GM23338 (cell line): ENCODE data around the gene MAN1B1.

ENCODE experiments used
- CREB1 ChIP-seq: fragments of 250-450 bp; sonication (Bioruptor Pico); IDR thresholded peaks from 2 replicates; pipeline ENCODE4 v1.5.0; 2020; ENCODE audit warnings: low read depth, mild to moderate bottlenecking, moderate library complexity
- EZH2 ChIP-seq: fragments of 200-600 bp; sonication (generic); IDR thresholded peaks from one replicate; pipeline ENCODE4 v1.8.0; 2017; ENCODE audit warnings: antibody characterized with exemption, mild to moderate bottlenecking, low read depth; ENCODE audit not compliant: unreplicated experiment
- EZH2phosphoT487 ChIP-seq: fragments of 200-600 bp; sonication (generic); IDR thresholded peaks from one replicate; pipeline ENCODE4 v1.8.1; 2018; ENCODE audit warnings: antibody characterized with exemption; ENCODE audit not compliant: unreplicated experiment
- JUNB ChIP-seq: IDR thresholded peaks from one replicate; pipeline ENCODE4 v1.6.1; 2016; ENCODE audit warnings: antibody characterized with exemption; ENCODE audit not compliant: unreplicated experiment
- NANOG ChIP-seq: IDR thresholded peaks from 2 replicates; pipeline ENCODE4 v1.6.1; 2016; ENCODE audit warnings: antibody characterized with exemption, borderline replicate concordance
- POLR2AphosphoS5 ChIP-seq: IDR thresholded peaks from 2 replicates; pipeline ENCODE4 v1.6.1; 2016; ENCODE audit warnings: antibody characterized with exemption, low read depth
- TF ChIP-seq, protein P1 (sequence below), 2 experiments: fragments of 200-600 bp in 1 of 2; sonication (generic) in 1 of 2; conservative IDR thresholded peaks; 2 replicates each; pipeline versions ENCODE4 v1.5.1 to v1.6.1; 2016 to 2017; ENCODE audit warnings: antibody characterized with exemption in 2 of 2, low read depth in 2 of 2, mild to moderate bottlenecking in 2 of 2, moderate library complexity in 1 of 2
- TF ChIP-seq, protein P2 (sequence below): IDR thresholded peaks from one replicate; pipeline ENCODE4 v1.6.1; 2018; ENCODE audit warnings: antibody characterized with exemption; ENCODE audit not compliant: unreplicated experiment
- TF ChIP-seq, protein P3 (sequence below): IDR thresholded peaks from 2 replicates; pipeline ENCODE4 v1.6.1; 2016; ENCODE audit warnings: antibody characterized with exemption

DNA sequence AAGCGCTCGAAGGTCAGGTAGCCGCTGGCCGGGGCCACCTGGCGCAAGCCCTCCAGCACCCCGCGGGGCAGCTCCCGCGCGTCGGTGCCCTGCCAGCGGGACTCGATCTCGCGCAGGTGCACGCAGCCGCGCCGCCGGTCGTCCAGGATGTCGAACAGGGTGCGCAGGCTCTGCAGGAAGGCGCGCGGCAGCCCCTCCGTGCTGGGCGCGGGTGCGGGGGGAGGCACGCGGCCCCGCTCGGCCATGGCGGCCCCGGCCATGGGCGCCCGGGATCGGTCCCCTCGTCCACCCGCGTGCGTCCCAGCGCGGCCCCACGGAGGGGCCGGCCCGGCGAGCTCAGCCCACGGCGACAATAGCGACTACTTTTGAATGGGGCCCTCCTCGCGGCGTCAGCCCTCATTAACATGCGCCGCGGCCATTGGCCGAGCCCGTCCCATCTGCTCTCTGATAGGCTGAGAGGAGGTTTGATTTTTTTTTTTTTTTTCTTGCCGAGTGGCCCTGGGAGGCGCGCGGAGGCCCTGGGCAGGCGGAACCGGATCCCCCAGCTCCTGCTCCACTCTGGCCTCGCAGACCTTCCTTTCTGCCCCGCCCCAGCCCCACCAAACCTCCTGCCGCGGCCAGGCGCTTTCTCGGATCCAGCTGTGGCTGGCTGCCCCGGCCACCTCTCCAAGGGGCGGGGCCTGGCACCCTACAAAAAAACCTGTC lies 16.4 kb upstream of the MAN1B1 start, which contains the start of gene SAPCD2:
- TF ChIP-seq POLR2AphosphoS5 (peak; percentile 67), NANOG (no peak), EZH2 (no peak), EZH2phosphoT487 (no peak), CREB1 (no peak), JUNB (no peak)
- TF ChIP-seq, protein P1, sequence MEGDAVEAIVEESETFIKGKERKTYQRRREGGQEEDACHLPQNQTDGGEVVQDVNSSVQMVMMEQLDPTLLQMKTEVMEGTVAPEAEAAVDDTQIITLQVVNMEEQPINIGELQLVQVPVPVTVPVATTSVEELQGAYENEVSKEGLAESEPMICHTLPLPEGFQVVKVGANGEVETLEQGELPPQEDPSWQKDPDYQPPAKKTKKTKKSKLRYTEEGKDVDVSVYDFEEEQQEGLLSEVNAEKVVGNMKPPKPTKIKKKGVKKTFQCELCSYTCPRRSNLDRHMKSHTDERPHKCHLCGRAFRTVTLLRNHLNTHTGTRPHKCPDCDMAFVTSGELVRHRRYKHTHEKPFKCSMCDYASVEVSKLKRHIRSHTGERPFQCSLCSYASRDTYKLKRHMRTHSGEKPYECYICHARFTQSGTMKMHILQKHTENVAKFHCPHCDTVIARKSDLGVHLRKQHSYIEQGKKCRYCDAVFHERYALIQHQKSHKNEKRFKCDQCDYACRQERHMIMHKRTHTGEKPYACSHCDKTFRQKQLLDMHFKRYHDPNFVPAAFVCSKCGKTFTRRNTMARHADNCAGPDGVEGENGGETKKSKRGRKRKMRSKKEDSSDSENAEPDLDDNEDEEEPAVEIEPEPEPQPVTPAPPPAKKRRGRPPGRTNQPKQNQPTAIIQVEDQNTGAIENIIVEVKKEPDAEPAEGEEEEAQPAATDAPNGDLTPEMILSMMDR (conservative IDR thresholded peaks at IDR 0.05; ENCODE audit: low read depth in 2 of 2) = no peak
- TF ChIP-seq, protein P2, sequence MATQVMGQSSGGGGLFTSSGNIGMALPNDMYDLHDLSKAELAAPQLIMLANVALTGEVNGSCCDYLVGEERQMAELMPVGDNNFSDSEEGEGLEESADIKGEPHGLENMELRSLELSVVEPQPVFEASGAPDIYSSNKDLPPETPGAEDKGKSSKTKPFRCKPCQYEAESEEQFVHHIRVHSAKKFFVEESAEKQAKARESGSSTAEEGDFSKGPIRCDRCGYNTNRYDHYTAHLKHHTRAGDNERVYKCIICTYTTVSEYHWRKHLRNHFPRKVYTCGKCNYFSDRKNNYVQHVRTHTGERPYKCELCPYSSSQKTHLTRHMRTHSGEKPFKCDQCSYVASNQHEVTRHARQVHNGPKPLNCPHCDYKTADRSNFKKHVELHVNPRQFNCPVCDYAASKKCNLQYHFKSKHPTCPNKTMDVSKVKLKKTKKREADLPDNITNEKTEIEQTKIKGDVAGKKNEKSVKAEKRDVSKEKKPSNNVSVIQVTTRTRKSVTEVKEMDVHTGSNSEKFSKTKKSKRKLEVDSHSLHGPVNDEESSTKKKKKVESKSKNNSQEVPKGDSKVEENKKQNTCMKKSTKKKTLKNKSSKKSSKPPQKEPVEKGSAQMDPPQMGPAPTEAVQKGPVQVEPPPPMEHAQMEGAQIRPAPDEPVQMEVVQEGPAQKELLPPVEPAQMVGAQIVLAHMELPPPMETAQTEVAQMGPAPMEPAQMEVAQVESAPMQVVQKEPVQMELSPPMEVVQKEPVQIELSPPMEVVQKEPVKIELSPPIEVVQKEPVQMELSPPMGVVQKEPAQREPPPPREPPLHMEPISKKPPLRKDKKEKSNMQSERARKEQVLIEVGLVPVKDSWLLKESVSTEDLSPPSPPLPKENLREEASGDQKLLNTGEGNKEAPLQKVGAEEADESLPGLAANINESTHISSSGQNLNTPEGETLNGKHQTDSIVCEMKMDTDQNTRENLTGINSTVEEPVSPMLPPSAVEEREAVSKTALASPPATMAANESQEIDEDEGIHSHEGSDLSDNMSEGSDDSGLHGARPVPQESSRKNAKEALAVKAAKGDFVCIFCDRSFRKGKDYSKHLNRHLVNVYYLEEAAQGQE = no peak
- TF ChIP-seq, protein P3, sequence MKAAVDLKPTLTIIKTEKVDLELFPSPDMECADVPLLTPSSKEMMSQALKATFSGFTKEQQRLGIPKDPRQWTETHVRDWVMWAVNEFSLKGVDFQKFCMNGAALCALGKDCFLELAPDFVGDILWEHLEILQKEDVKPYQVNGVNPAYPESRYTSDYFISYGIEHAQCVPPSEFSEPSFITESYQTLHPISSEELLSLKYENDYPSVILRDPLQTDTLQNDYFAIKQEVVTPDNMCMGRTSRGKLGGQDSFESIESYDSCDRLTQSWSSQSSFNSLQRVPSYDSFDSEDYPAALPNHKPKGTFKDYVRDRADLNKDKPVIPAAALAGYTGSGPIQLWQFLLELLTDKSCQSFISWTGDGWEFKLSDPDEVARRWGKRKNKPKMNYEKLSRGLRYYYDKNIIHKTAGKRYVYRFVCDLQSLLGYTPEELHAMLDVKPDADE = 0 out of 2 replicates have a peak, but pooled peaks have one; percentile 13
